MM.1S (cell line): ENCODE data around the gene MPRIP.

Experiments
- CTCF ChIP-seq: fragments of 300-600 bp; sonication (generic); IDR thresholded peaks from 2 replicates; pipeline ENCODE4 v1.5.1; 2016; ENCODE audit warnings: antibody characterized with exemption, low read length, mixed read lengths
- EZH2 ChIP-seq: fragments of 300-600 bp; sonication (generic); optimal IDR thresholded peaks from 2 replicates; pipeline ENCODE3; 2017; ENCODE audit warnings: low read depth, mild to moderate bottlenecking, antibody characterized with exemption, low read length, mixed read lengths
- EZH2phosphoT487 ChIP-seq: fragments of 300-600 bp; sonication (generic); IDR thresholded peaks from 2 replicates; pipeline ENCODE4 v1.6.1; 2018; ENCODE audit warnings: antibody characterized with exemption, low read length

GRCh38 chr17:17022456-17022855 is 19.8 kb upstream of the MPRIP start:
- no peak for TF ChIP-seq CTCF
- no peak for TF ChIP-seq EZH2
- TF ChIP-seq EZH2phosphoT487: no peak
